Testis (tissue), 3 donors: ENCODE results near the gene DPF3. TPM values are rescaled to one million over a fixed set of nuclear protein-coding genes. Genes with fewer than 3 reads are reported as not detected.

Experiments
- DNase-seq: peaks from one replicate; pipeline ENCODE4 v3.0.0-alpha.2; 2019
- H3K27ac ChIP-seq, 2 donors: fragments of 200-600 bp; sonication (generic); one replicate each; pipeline ENCODE4 v1.5.1; 2019
- H3K27me3 ChIP-seq: fragments of 200-600 bp; sonication (generic); one replicate; pipeline ENCODE4 v1.5.1; 2019
- H3K36me3 ChIP-seq: fragments of 200-600 bp; sonication (generic); one replicate; pipeline ENCODE4 v1.5.1; 2017; ENCODE audit warnings: low read depth; ENCODE audit errors: missing control alignments
- H3K4me1 ChIP-seq: fragments of 200-600 bp; sonication (generic); one replicate; pipeline ENCODE4 v1.5.1; 2019
- H3K4me3 ChIP-seq, 2 donors: fragments of 200-600 bp; sonication (generic); one replicate each; pipeline ENCODE4 v1.5.1; 2017 to 2019
- H3K9me3 ChIP-seq: fragments of 200-600 bp; sonication (generic); one replicate; pipeline ENCODE4 v1.5.1; 2017
- CTCF ChIP-seq, 3 experiments: fragments of 450-650 bp in 2 of 3; fragments of 200-600 bp in 1 of 3; sonication (generic) in 1 of 3; IDR thresholded peaks; one replicate each; pipeline ENCODE4 v1.5.1; 2016 to 2019; ENCODE audit warnings: antibody characterized with exemption in 3 of 3, mild to moderate bottlenecking in 2 of 3, moderate library complexity in 1 of 3
- POLR2A ChIP-seq: fragments of 450-650 bp; IDR thresholded peaks from one replicate; pipeline ENCODE4 v1.6.1; 2017; ENCODE audit warnings: antibody characterized with exemption, mild to moderate bottlenecking, moderate library complexity
- WGBS, 2 donors: methylation state at CpG; one replicate each; pipeline ENCODE4 v1.1.5; 2018; 5-methylcytosine and 5-hydroxymethylcytosine counted together
- intact Hi-C: fragments of 100-400 bp; cut with DNase I; formaldehyde crosslinking; loops from one replicate; pipeline ENCODE4 v1.15.1; 2023; ENCODE audit warnings: low total_unique reads
- polyA plus RNA-seq: library from polyadenylated mRNA; stranded (reverse); fragments of 350-450 nt; fragmentation: Illumina TruSeq; extraction: RNeasy Lipid Tissue Mini Kit (QIAGEN cat#74804); gene quantifications from one replicate; pipeline ENCODE4 v1.2.3, GENCODE V29; 2014; ENCODE audit warnings: low read depth, low replicate concordance; ENCODE audit not compliant: insufficient read depth
- total RNA-seq, 2 donors: library from RNA; depleted of rRNA; stranded (reverse); fragments of >200 nt; gene quantifications; one replicate each; pipeline ENCODE4 v1.2.3, GENCODE V29; 2016

DPF3 gene
- total and polyA plus RNA-seq, 3 donors from 2014 or later = 14.6 to 41.6 (median 26.4) TPM

GRCh38 chr14:72595152-72595862, 298.6 kb downstream of the DPF3 start:
- Histone ChIP-seq H3K27me3 (no peaks in the 10 kb centered on the region), H3K36me3 (no peaks in the 10 kb centered on the region), H3K4me1 (no peaks in the 10 kb centered on the region), H3K4me3 (no peak overlapping the region), H3K9me3 (no peaks in the 10 kb centered on the region), H3K27ac (no peak overlapping the region)
- WGBS, 2 donors = 97% methylated on average over 8 of the region's 8 CpGs
- intact Hi-C loops = no loop called here
- DNase-seq = no peak
- TF ChIP-seq POLR2A = no peak
- TF ChIP-seq CTCF (IDR thresholded peaks at IDR 0.05) = no peak

GRCh38 chr14:72594099-72594901, 299.6 kb downstream of the DPF3 start:
- DNase-seq = no peak
- no peaks in the 10 kb centered on the region for H3K27me3 ChIP-seq

DNA sequence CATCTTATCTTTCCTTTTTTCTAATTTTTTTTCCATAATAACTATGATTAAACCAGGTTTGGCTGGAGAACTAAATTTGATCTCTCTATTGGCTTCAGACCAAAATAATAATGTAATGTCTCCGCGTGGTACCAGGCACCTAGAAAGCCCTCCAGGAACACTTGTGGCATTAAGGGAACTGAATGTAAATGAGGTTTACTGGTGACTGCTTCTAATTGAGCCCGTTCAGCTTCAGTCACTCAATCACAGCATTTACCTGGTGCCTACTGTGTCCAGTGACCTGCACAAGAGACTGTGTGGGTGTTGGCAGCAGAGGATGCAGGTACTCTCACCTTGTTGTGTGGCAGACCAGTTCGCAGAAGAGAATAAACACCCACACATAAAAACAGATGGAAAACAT, 302.5 kb downstream of the DPF3 start:
- intact Hi-C loops = no loop called here
- TF ChIP-seq CTCF (IDR thresholded peaks at IDR 0.05) (no peak), POLR2A (no peak)

More at GRCh38 chr14:72594099-72594901, 299.6 kb downstream of the DPF3 start:
- 79 to 86% methylated on average over 14 of the region's 14 CpGs for WGBS, 2 donors
- Histone ChIP-seq H3K4me1 (no peaks in the 10 kb centered on the region), H3K9me3 (no peaks in the 10 kb centered on the region), H3K27ac (no peak overlapping the region), H3K36me3 (no peaks in the 10 kb centered on the region), H3K4me3 (no peak overlapping the region)
- TF ChIP-seq CTCF (IDR thresholded peaks at IDR 0.05) (no peak), POLR2A (no peak)
- intact Hi-C loops = no loop called here

GRCh38 chr14:72590577-72590976, 303.3 kb downstream of the DPF3 start:
- no peaks in the 10 kb centered on the region for H3K36me3 ChIP-seq
- H3K27ac ChIP-seq = no peak overlapping the region
- no peak overlapping the region for H3K4me3 ChIP-seq
- TF ChIP-seq POLR2A (no peak), CTCF (IDR thresholded peaks at IDR 0.05) (no peak)
- H3K9me3 ChIP-seq = no peaks in the 10 kb centered on the region
- DNase-seq = no peak
- WGBS, 2 donors = 85 to 91% methylated on average over 7 of the region's 7 CpGs
- intact Hi-C loops = no loop called here
- no peaks in the 10 kb centered on the region for H3K4me1 ChIP-seq
- no peaks in the 10 kb centered on the region for H3K27me3 ChIP-seq

More for the DNA sequence above, 302.5 kb downstream of the DPF3 start:
- no peaks in the 10 kb centered on the region for H3K9me3 ChIP-seq
- H3K4me1 ChIP-seq = no peaks in the 10 kb centered on the region
- H3K4me3 ChIP-seq = no peak overlapping the region
- no peak for DNase-seq
- 88 to 91% methylated on average over 4 of the region's 4 CpGs for whole genome bisulfite sequencing, 2 donors
- H3K36me3 ChIP-seq = no peaks in the 10 kb centered on the region
- no peaks in the 10 kb centered on the region for H3K27me3 ChIP-seq
- no peak overlapping the region for H3K27ac ChIP-seq
